OCI-LY7 (cell line): ENCODE measurements around the gene REXO1. TPM values are rescaled to one million over a fixed set of nuclear protein-coding genes. Genes with fewer than 3 reads are reported as not detected.

Experiments used
- BruUV-seq: library from RNA; stranded (reverse); fragments of 400-500 nt; replicated peaks from 2 replicates; lab custom pipeline; 2021; lab: Mats Ljungman, UMichigan
- CTCF ChIA-PET: fragments of 300-600 bp; sonication (Branson Sonifier 250); formaldehyde crosslinking; loops from one replicate; lab custom pipeline; 2022; ENCODE audit warnings: antibody characterized with exemption; ENCODE audit not compliant: unreplicated experiment; lab: Charles Lee
- POLR2A ChIA-PET: fragments of 300-600 bp; sonication (Branson Sonifier 250); formaldehyde crosslinking; loops from one replicate; lab custom pipeline; 2022; ENCODE audit warnings: antibody characterized with exemption; lab: Charles Lee
- DNase-seq: peaks from one replicate; pipeline ENCODE4 v3.0.0-alpha.2; 2015; ENCODE audit warnings: low spot score
- H2AFZ ChIP-seq: fragments of 200-600 bp; sonication (generic), shearing (Covaris generic); 2 replicates; pipeline ENCODE4 v1.6.1; 2014; ENCODE audit warnings: mild to moderate bottlenecking, antibody characterized with exemption, low read length, moderate library complexity
- H3K27ac ChIP-seq: fragments of 200-600 bp; sonication (generic); 2 replicates; pipeline ENCODE4 v1.5.1; 2014; ENCODE audit warnings: mixed run types, low read depth, mild to moderate bottlenecking, moderate library complexity, low read length, inconsistent platforms; ENCODE audit not compliant: poor library complexity, severe bottlenecking
- H3K36me3 ChIP-seq: fragments of 200-600 bp; sonication (generic); 2 replicates; pipeline ENCODE4 v1.6.1; 2014; ENCODE audit warnings: mild to moderate bottlenecking, antibody characterized with exemption, low read length, moderate library complexity, mixed read lengths; ENCODE audit not compliant: insufficient read depth
- H3K4me1 ChIP-seq: fragments of 200-600 bp; sonication (generic); 2 replicates; pipeline ENCODE4 v1.5.1; 2014; ENCODE audit warnings: mild to moderate bottlenecking, low read length; ENCODE audit not compliant: insufficient read depth, poor library complexity, severe bottlenecking
- H3K4me2 ChIP-seq: fragments of 200-600 bp; sonication (generic); 2 replicates; pipeline ENCODE4 v1.6.1; 2014; ENCODE audit warnings: mild to moderate bottlenecking, low read length
- H3K4me3 ChIP-seq: fragments of 200-600 bp; sonication (generic); 2 replicates; pipeline ENCODE4 v1.5.1; 2014; ENCODE audit warnings: mild to moderate bottlenecking, low read depth, low read length; ENCODE audit not compliant: poor library complexity, severe bottlenecking
- H3K79me2 ChIP-seq: fragments of 200-600 bp; sonication (generic); 2 replicates; pipeline ENCODE4 v1.6.1; 2016; ENCODE audit warnings: low read depth, mild to moderate bottlenecking, low read length, moderate library complexity, mixed read lengths; ENCODE audit not compliant: insufficient read depth
- H3K9me2 ChIP-seq: fragments of 200-600 bp; sonication (generic); 2 replicates; pipeline ENCODE4 v1.6.1; 2016; ENCODE audit warnings: mild to moderate bottlenecking, low read length, mixed read lengths; ENCODE audit not compliant: insufficient read depth
- H3K9me3 ChIP-seq: fragments of 200-600 bp; sonication (generic); 2 replicates; pipeline ENCODE4 v1.6.1; 2014; ENCODE audit warnings: mild to moderate bottlenecking, mixed run types, low read length, mixed read lengths
- H4K20me1 ChIP-seq: fragments of 200-600 bp; sonication (generic); 2 replicates; pipeline ENCODE4 v1.6.1; 2014; ENCODE audit warnings: mild to moderate bottlenecking, antibody characterized with exemption, low read length, moderate library complexity, mixed read lengths; ENCODE audit not compliant: insufficient read depth
- CTCF ChIP-seq: fragments of 200-600 bp; sonication (generic); conservative IDR thresholded peaks from 2 replicates; pipeline ENCODE4 v1.5.1; 2014; ENCODE audit warnings: mild to moderate bottlenecking, antibody characterized with exemption, low read length, moderate library complexity, mixed read lengths
- EZH2phosphoT487 ChIP-seq: fragments of 200-600 bp; sonication (generic); IDR thresholded peaks from 2 replicates; pipeline ENCODE4 v1.6.1; 2018; ENCODE audit warnings: low read depth, borderline replicate concordance, mild to moderate bottlenecking, mixed run types, antibody characterized with exemption, low read length, moderate library complexity, mixed read lengths
- intact Hi-C: fragments of 100-400 bp; cut with micrococcal nuclease; formaldehyde crosslinking; loops from one replicate; pipeline ENCODE4 v1.10.0; 2022; ENCODE audit not compliant: unreplicated experiment
- total RNA-seq, 2 experiments: library from RNA; depleted of rRNA in 1 of 2; stranded (reverse); fragments of >200 nt in 1 of 2; shearing (Covaris generic) in 1 of 2; gene quantifications; 2 replicates each; pipeline ENCODE4 v1.2.3, GENCODE V29; 2014 to 2022

Gene REXO1
- total RNA-seq, 2 experiments from 2014 or later: 24.0 to 52.8 TPM

GRCh38 chr19:1812426-1813191 lies 35.7 kb downstream of the REXO1 start:
- H3K4me2 ChIP-seq: peak overlapping the region; percentile 86
- H3K27ac ChIP-seq: peak overlapping the region; percentile 67
- H3K4me3 ChIP-seq: peak overlapping the region; percentile 69
- no peaks in the 10 kb centered on the region for H3K9me2 ChIP-seq
- peaks cover 18% of the 10 kb centered on the region for H3K4me1 ChIP-seq
- TF ChIP-seq CTCF (peak; percentile 87), EZH2phosphoT487 (no peak)
- no peaks in the 10 kb centered on the region for H3K9me3 ChIP-seq
- intact Hi-C loops: loop anchor here (1.0 to 5.0 kb wide), 2 partner anchors 37 to 205 kb away; partner anchors contain the start of gene UQCR11
- POLR2A ChIA-PET: no interaction called here
- DNase-seq: peak; percentile 96
- CTCF ChIA-PET: interaction anchor here (0.5 kb wide), 1 partner anchor 25 kb away, joined by 3 read pairs; no protein-coding TSS in a partner anchor
- peak overlapping the region; percentile 39; the same call in 1 of the 2 replicates for H2AFZ ChIP-seq
- H4K20me1 ChIP-seq: no peaks in the 10 kb centered on the region
- H3K79me2 ChIP-seq: no peaks in the 10 kb centered on the region
- BruUV-seq: no TSS peak
- H3K36me3 ChIP-seq: peaks cover 23% of the 10 kb centered on the region; the same call in 1 of the 2 replicates

- Histone ChIP-seq H3K4me2 (peak within 1 kb of the TSS; percentile 86), H4K20me1 (no peaks in the 10 kb centered on the region), H3K27ac (peak within 1 kb of the TSS; percentile 67), H2AFZ (peak within 1 kb of the TSS; percentile 39; the same call in 1 of the 2 replicates), H3K9me3 (no peaks in the 10 kb centered on the region), H3K36me3 (peaks cover 17% of the 10 kb centered on the region; the same call in 1 of the 2 replicates), H3K79me2 (no peaks in the 10 kb centered on the region), H3K4me1 (peaks cover 18% of the 10 kb centered on the region), H3K9me2 (no peaks in the 10 kb centered on the region), H3K4me3 (peak within 1 kb of the TSS; percentile 69)
- TF ChIP-seq CTCF (peak; percentile 73), EZH2phosphoT487 (no peak)
- POLR2A ChIA-PET: interaction anchor here (0.7 kb wide), 1 partner anchor 11 kb away, joined by 5 read pairs; no protein-coding TSS in a partner anchor
- BruUV-seq: no TSS peak
- DNase-seq: no peak
- intact Hi-C loops: loop anchor here (5.0 kb wide), 1 partner anchor 205 kb away; the partner anchor contains the start of gene UQCR11
- CTCF ChIA-PET: interaction anchor here (0.5 kb wide), 1 partner anchor 25 kb away, joined by 3 read pairs; no protein-coding TSS in a partner anchor
Measured at GRCh38 chr19:1811942-1812425, 36.3 kb downstream of the REXO1 start, which contains the start of gene ATP8B3. Gene ATP8B3 (minus strand): TSS chr19:1812276. CDS start chr19:1811736, 540 bp downstream.
